ENCODE measurements around the gene MCTP2. TPM values are rescaled to one million over a fixed set of nuclear protein-coding genes. Genes with fewer than 3 reads are reported as not detected.
"Not testable (repeated sequence)": the region's sequence is repeated elsewhere in the genome, so short reads cannot be mapped to it uniquely, and the experiment has no call there.

MCTP2 gene
- total RNA-seq, 1 donor from 2014 or later, result 1.5 TPM

DNA sequence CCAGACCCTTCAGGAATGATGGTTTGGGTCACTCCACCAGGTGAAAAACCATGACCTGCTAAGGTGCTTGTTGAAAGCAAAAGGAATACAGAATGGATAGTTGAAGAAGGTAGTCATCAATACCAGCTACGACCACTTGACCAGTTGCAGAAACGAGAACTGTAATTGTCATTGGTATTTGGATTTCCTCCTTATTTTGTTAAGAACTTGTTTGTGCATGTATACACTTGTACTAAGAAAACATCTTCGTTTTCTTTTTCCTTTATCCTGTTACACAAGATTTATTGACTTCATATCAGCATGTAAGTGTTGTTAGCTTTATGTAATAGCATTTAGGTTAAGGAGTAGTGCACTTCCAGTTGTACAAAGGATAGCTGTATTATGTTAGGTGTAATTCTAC lies 261.8 kb downstream of the MCTP2 start:
- TF ChIP-seq CTCF (IDR thresholded peaks at IDR 0.05; ENCODE audit: unreplicated experiment), result no peak

DNA sequence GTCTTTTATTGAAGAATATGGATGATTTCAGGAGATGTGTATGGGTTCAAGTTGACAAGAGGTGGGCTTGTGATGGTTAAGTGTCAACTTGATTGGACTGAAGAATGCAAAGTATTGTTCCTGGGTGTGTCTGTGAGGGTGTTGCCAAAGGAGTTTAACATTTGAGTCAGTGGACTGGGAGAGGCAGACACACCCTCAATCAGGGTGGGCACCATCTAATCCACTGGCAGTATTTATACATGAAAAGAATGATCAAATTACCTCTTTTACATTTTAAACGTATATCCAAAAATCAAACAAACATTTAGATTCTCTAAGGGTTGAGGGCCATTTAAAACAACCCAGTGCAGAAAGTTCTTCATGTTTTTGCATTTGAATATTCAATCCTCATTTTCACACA lies 262.2 kb downstream of the MCTP2 start:
- H3K4me3 Mint-ChIP-seq (ENCODE audit: unreplicated experiment); H3K36me3 Mint-ChIP-seq (ENCODE audit: low read depth, unreplicated experiment); H3K27me3 Mint-ChIP-seq (ENCODE audit: unreplicated experiment); H3K27ac Mint-ChIP-seq (ENCODE audit: unreplicated experiment); H3K9me3 Mint-ChIP-seq (ENCODE audit: unreplicated experiment); H3K4me1 Mint-ChIP-seq (ENCODE audit: unreplicated experiment); DNase-seq (ENCODE audit: low spot score): not testable (repeated sequence)

More for the DNA sequence above, 261.8 kb downstream of the MCTP2 start:
- no peaks in the 10 kb centered on the region for H3K4me1 Mint-ChIP-seq (ENCODE audit: unreplicated experiment)
- no peaks in the 10 kb centered on the region for H3K27me3 Mint-ChIP-seq (ENCODE audit: unreplicated experiment)
- H3K9me3 Mint-ChIP-seq (ENCODE audit: unreplicated experiment), result no peaks in the 10 kb centered on the region
- DNase-seq (ENCODE audit: low spot score), result no peak
- H3K36me3 Mint-ChIP-seq (ENCODE audit: low read depth, unreplicated experiment), result no peaks in the 10 kb centered on the region
- H3K4me3 Mint-ChIP-seq (ENCODE audit: unreplicated experiment), result no peak overlapping the region
- H3K27ac Mint-ChIP-seq (ENCODE audit: unreplicated experiment), result no peak overlapping the region

GRCh38 chr15:94494732-94495131 lies 263.4 kb downstream of the MCTP2 start:
- Mint-ChIP-seq H3K4me1 (ENCODE audit: unreplicated experiment) (no peaks in the 10 kb centered on the region), H3K27ac (ENCODE audit: unreplicated experiment) (no peak overlapping the region), H3K9me3 (ENCODE audit: unreplicated experiment) (no peaks in the 10 kb centered on the region), H3K27me3 (ENCODE audit: unreplicated experiment) (no peaks in the 10 kb centered on the region), H3K4me3 (ENCODE audit: unreplicated experiment) (no peak overlapping the region), H3K36me3 (ENCODE audit: low read depth, unreplicated experiment) (no peaks in the 10 kb centered on the region)
- no peak for TF ChIP-seq CTCF (IDR thresholded peaks at IDR 0.05; ENCODE audit: unreplicated experiment)
- DNase-seq (ENCODE audit: low spot score), result no peak

DNA sequence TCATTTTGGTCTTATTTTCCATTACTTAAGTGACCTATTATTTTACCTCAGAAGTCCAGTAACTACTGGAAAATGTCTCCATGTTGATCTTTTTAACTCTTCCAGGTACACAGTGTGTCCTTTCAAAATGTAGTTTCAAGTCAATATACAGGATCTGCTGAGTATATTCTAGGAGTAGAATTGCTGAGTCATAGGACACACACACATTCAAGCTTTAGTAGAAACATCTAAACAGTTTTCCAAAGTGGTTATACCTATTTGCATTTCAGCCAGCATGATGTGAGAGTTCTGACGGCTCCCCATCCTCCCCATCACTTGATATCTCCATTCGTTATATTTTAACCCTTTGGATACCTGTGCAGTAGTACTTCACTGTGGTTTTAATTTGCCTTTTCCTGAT lies 271.9 kb downstream of the MCTP2 start:
- Mint-ChIP-seq H3K4me3 (ENCODE audit: unreplicated experiment) (no peak overlapping the region), H3K27ac (ENCODE audit: unreplicated experiment) (no peak overlapping the region), H3K36me3 (ENCODE audit: low read depth, unreplicated experiment) (no peaks in the 10 kb centered on the region), H3K9me3 (ENCODE audit: unreplicated experiment) (no peaks in the 10 kb centered on the region), H3K27me3 (ENCODE audit: unreplicated experiment) (no peaks in the 10 kb centered on the region), H3K4me1 (ENCODE audit: unreplicated experiment) (no peaks in the 10 kb centered on the region)
- DNase-seq (ENCODE audit: low spot score), result no peak
- TF ChIP-seq CTCF (IDR thresholded peaks at IDR 0.05; ENCODE audit: unreplicated experiment), result no peak

- no peak for TF ChIP-seq CTCF (IDR thresholded peaks at IDR 0.05; ENCODE audit: unreplicated experiment)
- no peaks in the 10 kb centered on the region for H3K27me3 Mint-ChIP-seq (ENCODE audit: unreplicated experiment)
- H3K4me3 Mint-ChIP-seq (ENCODE audit: unreplicated experiment), result no peak overlapping the region
- no peaks in the 10 kb centered on the region for H3K36me3 Mint-ChIP-seq (ENCODE audit: low read depth, unreplicated experiment)
- no peaks in the 10 kb centered on the region for H3K4me1 Mint-ChIP-seq (ENCODE audit: unreplicated experiment)
- H3K9me3 Mint-ChIP-seq (ENCODE audit: unreplicated experiment), result no peaks in the 10 kb centered on the region
- H3K27ac Mint-ChIP-seq (ENCODE audit: unreplicated experiment), result no peak overlapping the region
- no peak for DNase-seq (ENCODE audit: low spot score)
Observed at GRCh38 chr15:94509259-94509658, 277.9 kb downstream of the MCTP2 start.

GRCh38 chr15:94522125-94522524 lies 290.8 kb downstream of the MCTP2 start:
- no peak for TF ChIP-seq CTCF (IDR thresholded peaks at IDR 0.05; ENCODE audit: unreplicated experiment)
- no peaks in the 10 kb centered on the region for H3K9me3 Mint-ChIP-seq (ENCODE audit: unreplicated experiment)

More at GRCh38 chr15:94522125-94522524, 290.8 kb downstream of the MCTP2 start:
- H3K4me3 Mint-ChIP-seq (ENCODE audit: unreplicated experiment), result no peak overlapping the region
- no peaks in the 10 kb centered on the region for H3K4me1 Mint-ChIP-seq (ENCODE audit: unreplicated experiment)
- DNase-seq (ENCODE audit: low spot score), result no peak
- no peaks in the 10 kb centered on the region for H3K36me3 Mint-ChIP-seq (ENCODE audit: low read depth, unreplicated experiment)
- H3K27ac Mint-ChIP-seq (ENCODE audit: unreplicated experiment), result no peak overlapping the region
- peaks cover 1% of the 10 kb centered on the region for H3K27me3 Mint-ChIP-seq (ENCODE audit: unreplicated experiment)
